Mucosa of descending colon (tissue), 3 donors: ENCODE data around the gene CPNE5. TPM values are rescaled to one million over a fixed set of nuclear protein-coding genes. Genes with fewer than 3 reads are reported as not detected.
"Not testable (repeated sequence)": the region's sequence is repeated elsewhere in the genome, so short reads cannot be mapped to it uniquely, and the experiment has no call there.

Experiments used
- ATAC-seq: fragments of 200-7000 bp; cut with Tn5 transposase; one replicate; pipeline ENCODE4 v1.9.1; 2020; ENCODE audit warnings: mild to moderate bottlenecking, moderate library complexity
- DNase-seq, 3 donors: peaks; one replicate each; pipeline ENCODE4 v3.0.0-alpha.2; 2020
- H3K36me3 ChIP-seq: fragments of 200-600 bp; one replicate; pipeline ENCODE4 v1.8.0; 2021; ENCODE audit warnings: low read depth, mild to moderate bottlenecking
- H3K4me1 ChIP-seq: fragments of 200-600 bp; one replicate; pipeline ENCODE4 v1.8.0; 2021; ENCODE audit warnings: low read depth, mild to moderate bottlenecking
- H3K4me3 ChIP-seq: fragments of 200-600 bp; one replicate; pipeline ENCODE4 v1.8.0; 2021; ENCODE audit warnings: mild to moderate bottlenecking
- H3K9me3 ChIP-seq: fragments of 200-600 bp; one replicate; pipeline ENCODE4 v1.8.0; 2021; ENCODE audit warnings: mild to moderate bottlenecking
- CTCF ChIP-seq: fragments of 200-600 bp; IDR thresholded peaks from one replicate; pipeline ENCODE4 v1.8.0; 2022; ENCODE audit warnings: antibody characterized with exemption, mild to moderate bottlenecking
- intact Hi-C, 2 donors: fragments of 100-400 bp; cut with DNase I in 1 of 2; cut with micrococcal nuclease in 1 of 2; formaldehyde crosslinking; loops; one replicate each; pipeline versions ENCODE4 v1.11.0 to v1.11.1; 2022; cut with DNase I, micrococcal nuclease
- total RNA-seq, 3 donors: library from RNA; stranded (reverse); fragmentation: NEBNext Ultra II Directional in 2 of 3; extraction: Animal tissue kit (Norgen Biotek cat#: 25700) in 2 of 3; gene quantifications; one replicate each; pipeline versions ENCODE4 v1.2.1 to v1.2.4, GENCODE V29; 2021 to 2023
- donor health status: DM: no; HTN: no; CAD: no; lungs with moderate emphysema.
- donor health status: DM: no; HTN: no; CAD: no.
- donor health status: DM: no; HTN: yes; CAD: no.

The CPNE5 gene
- total RNA-seq, 3 donors from 2014 or later, result 4.7 to 15.2 (median 6.1) TPM

- no peaks in the 10 kb centered on the region for H3K9me3 ChIP-seq
Measured at GRCh38 chr6:36725581-36725980, 113.7 kb downstream of the CPNE5 start.

DNA sequence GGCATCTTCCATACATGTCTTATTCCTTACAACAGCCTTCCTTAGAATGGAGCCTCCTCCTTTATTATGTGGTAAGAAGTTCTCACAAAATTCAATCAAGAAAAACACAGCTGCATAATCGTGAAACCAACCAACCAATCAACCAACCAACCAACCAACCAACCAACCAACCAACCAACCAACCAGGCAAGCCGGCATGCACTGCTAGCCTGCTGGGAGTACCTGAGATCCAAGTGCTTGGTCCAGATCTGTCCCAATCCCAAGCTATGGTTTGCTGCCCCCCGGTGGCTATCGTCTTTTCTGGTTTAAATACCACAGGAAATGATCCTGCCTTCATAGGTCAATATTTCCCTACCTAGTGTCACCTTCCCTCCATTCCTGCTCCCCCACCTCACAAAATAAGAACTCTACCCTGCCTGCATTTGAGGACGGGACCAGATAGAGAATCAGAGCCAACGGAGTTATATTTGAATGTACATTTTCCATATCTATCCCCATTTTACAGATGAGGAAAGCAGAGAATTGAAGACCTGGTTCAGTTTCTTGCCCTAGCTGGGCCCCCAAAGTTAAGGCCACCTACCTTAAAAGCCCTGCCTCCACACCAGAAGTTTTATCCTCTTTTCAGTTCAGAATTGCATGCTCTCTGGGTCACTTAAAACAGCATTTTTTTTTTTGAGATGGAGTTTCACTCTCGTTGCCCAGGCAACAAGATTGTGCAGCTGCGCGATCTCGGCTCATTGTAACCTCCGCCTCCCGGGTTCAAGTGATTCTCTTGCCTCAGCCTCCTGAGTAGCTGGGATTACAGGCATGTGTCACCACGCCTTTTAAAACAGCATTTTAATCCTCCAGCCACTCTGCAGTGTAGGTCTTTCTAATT lies 114.5 kb downstream of the CPNE5 start:
- no peak overlapping the region for H3K4me3 ChIP-seq
- no peaks in the 10 kb centered on the region for H3K36me3 ChIP-seq
- ATAC-seq, result peak; percentile 85
- intact Hi-C loops, result no loop called here
- peak; percentile 43 for TF ChIP-seq CTCF
- H3K4me1 ChIP-seq, result no peaks in the 10 kb centered on the region
- no peaks in the 10 kb centered on the region for H3K9me3 ChIP-seq
- DNase-seq, result peak in 2 of 3 donors; percentile 86 to 96

More at GRCh38 chr6:36725581-36725980, 113.7 kb downstream of the CPNE5 start:
- H3K36me3 ChIP-seq, result no peaks in the 10 kb centered on the region
- TF ChIP-seq CTCF, result no peak
- DNase-seq, result no peak
- no peak overlapping the region for H3K4me3 ChIP-seq
- H3K4me1 ChIP-seq, result no peaks in the 10 kb centered on the region
- no peak for ATAC-seq
- intact Hi-C loops, result no loop called here

GRCh38 chr6:36723992-36724391 lies 115.3 kb downstream of the CPNE5 start:
- H3K4me3 ChIP-seq, H3K9me3 ChIP-seq, intact Hi-C loops, H3K36me3 ChIP-seq, H3K4me1 ChIP-seq, ATAC-seq: not testable (repeated sequence)
- peak in 1 of 3 donors; percentile 7 for DNase-seq

GRCh38 chr6:36722879-36723278 lies 116.4 kb downstream of the CPNE5 start:
- ATAC-seq, result no peak
- intact Hi-C loops, result no loop called here
- no peaks in the 10 kb centered on the region for H3K4me1 ChIP-seq

DNA sequence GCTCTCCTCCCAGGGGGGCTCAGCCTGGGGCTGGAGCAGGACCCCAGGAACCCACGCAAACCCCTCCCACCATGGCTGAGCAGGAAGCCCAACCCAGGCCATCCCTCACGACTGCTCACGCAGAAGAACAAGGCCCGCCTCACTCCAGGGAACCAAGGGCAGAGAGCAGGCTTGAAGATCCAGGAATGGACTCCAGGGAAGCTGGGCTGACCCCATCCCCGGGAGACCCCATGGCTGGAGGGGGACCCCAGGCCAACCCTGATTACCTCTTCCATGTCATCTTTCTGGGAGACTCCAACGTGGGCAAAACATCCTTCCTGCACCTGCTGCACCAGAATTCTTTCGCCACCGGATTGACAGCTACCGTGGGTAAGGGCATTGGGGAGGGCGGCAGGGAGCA lies 116.9 kb downstream of the CPNE5 start:
- DNase-seq (no peak), ATAC-seq (no peak)
- Histone ChIP-seq H3K36me3 (no peaks in the 10 kb centered on the region), H3K4me1 (no peaks in the 10 kb centered on the region), H3K4me3 (no peak overlapping the region), H3K9me3 (no peaks in the 10 kb centered on the region)
- intact Hi-C loops, result no loop called here
- TF ChIP-seq CTCF, result no peak

More at GRCh38 chr6:36722879-36723278, 116.4 kb downstream of the CPNE5 start:
- Histone ChIP-seq H3K36me3 (no peaks in the 10 kb centered on the region), H3K9me3 (no peaks in the 10 kb centered on the region), H3K4me3 (no peak overlapping the region)
- DNase-seq, result no peak
- TF ChIP-seq CTCF, result no peak

DNA sequence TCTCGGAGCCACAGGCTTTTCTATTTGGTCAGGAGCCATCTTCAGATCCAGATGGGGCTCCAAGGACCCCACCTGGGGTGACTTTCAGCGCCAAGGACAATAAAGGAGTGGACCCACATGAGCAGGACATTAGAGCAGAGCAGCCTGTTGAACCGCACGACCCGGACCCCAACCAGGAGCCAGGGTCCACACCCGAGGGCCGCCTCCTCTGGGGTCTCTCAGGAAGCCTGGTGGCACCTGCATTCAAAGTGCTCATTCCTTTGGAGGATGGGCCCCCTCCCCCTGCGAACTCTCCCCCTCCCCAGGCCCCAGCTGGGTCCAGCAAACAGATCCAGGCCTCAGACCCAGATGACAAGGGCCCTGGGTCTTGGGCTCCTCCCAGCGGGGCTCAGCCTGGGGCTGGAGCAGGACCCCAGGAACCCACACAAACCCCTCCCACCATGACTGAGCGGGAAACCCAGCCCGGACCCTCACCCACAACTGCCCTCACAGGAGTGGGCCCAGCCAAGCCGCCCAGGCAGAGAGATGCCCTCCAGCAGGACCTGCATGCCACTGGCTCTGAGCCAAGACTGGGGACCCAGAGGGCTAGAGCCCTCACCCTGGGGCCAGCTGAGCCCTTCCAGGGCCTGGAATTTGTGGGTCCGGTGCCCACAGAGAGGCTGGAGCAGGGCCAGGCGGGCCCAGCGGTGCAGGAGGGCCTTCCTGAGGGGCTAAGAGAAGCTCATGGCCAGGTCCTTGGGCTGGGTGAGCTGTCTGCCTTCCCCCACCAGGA lies 117.7 kb downstream of the CPNE5 start:
- Histone ChIP-seq H3K4me1 (peaks cover 5% of the 10 kb centered on the region), H3K36me3 (no peaks in the 10 kb centered on the region), H3K9me3 (no peaks in the 10 kb centered on the region), H3K4me3 (no peak overlapping the region)
- TF ChIP-seq CTCF, result no peak
- no peak for ATAC-seq
- DNase-seq, result no peak
- intact Hi-C loops, result no loop called here
